MM.1S (cell line): ENCODE measurements around the gene LRRC8C.

Source experiments
- CTCF ChIP-seq: fragments of 300-600 bp; sonication (generic); IDR thresholded peaks from 2 replicates; pipeline ENCODE4 v1.5.1; 2016; ENCODE audit warnings: antibody characterized with exemption, low read length, mixed read lengths
- EZH2 ChIP-seq: fragments of 300-600 bp; sonication (generic); optimal IDR thresholded peaks from 2 replicates; pipeline ENCODE3; 2017; ENCODE audit warnings: low read depth, mild to moderate bottlenecking, antibody characterized with exemption, low read length, mixed read lengths
- EZH2phosphoT487 ChIP-seq: fragments of 300-600 bp; sonication (generic); IDR thresholded peaks from 2 replicates; pipeline ENCODE4 v1.6.1; 2018; ENCODE audit warnings: antibody characterized with exemption, low read length

- TF ChIP-seq EZH2 (no peak), CTCF (no peak), EZH2phosphoT487 (no peak)
Measured at GRCh38 chr1:89641781-89642180, 8.9 kb downstream of the LRRC8C start.
